Smooth muscle cell of the umbilical artery (primary cell): ENCODE results near the gene CFAP100. TPM values are rescaled to one million over a fixed set of nuclear protein-coding genes. Genes with fewer than 3 reads are reported as not detected.

Experiments
- total RNA-seq: library from RNA; depleted of rRNA; stranded (reverse); fragments of >200 nt; gene quantifications from 2 replicates; pipeline ENCODE4 v1.2.3, GENCODE V29; 2014

Gene CFAP100
- not detected in 2 replicates for total RNA-seq

DNA sequence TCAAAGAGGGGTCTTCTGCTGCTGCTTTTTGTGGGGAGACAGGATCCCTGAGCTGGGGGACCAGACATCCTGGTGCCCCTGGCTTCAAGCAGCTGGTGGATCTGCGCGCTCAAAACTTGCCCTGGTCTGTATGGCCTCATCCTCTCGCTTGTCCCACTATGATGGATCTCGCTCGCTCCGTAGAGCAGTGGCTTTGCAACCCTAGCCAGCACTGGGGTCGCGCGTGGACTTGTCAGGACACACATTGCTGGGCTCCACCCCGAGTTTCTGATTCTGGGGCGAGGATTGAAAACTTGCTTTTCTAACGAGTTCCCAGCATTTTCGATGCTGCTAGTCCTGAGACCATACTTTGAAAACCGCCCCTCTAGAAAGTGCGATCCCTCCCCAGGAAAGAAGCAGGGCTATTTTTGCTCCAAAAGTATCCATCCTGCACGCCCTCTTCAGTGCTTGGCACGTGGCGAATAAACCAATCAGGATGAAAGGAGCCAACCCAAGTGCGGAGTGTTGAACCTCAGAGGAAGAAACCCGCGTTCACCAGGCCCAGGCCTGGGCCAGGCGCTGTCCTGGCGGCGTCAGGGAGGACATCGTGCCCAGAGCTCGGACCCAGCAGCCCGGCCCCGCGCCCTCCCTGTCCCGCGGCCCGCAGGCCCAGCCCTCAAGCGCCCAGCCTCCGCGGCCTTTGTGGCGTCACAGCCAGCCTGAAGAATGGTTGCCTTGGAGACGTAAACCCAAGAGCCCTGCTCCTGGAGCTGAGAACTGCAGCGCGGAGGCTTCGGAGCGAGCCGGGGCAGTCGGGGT lies at the start of gene CFAP100:
TSS of gene CFAP100 (plus strand) at position 731 of the 798 bp plus-strand sequence. CDS start 1,092 bp downstream, outside the sequence.

DNA sequence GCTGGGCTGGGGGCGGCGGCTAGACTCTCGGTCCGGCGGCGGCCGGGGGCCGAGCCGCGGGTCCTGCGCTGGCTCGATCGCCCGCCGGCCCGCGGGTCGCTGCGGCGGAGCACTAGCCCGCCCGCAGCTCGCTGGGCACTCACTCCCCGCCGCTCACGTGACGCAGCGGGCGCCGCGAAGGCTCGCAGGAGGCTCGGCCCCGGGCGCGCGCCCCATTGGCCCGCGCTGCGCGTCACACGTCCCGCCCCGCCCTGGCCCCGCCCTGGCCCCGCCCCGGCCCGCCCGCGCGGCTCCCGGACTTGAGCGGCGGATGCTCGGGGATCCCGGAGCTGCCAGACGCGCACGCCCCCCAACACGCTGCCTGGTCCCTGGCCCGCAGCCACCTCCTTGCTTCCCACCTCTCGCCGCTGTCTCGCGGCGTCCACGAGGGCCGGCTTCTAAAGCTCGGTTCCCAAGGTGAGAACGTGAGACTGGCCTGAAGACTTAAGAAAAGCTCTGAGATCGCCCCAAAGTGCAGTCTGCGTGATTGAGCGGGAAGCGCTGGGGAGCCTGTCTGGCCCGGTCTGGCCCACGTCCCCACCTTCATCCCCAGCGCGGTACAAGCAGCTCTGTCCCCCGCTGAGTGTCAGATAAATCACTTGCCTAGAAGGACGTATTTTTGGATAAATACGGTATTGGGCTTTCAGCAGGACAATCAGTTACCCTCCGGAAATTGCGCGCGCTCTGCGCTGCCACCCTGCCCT lies 37.2 kb upstream of the CFAP100 start, which contains the start of gene KLF15:
TSS of gene KLF15 (minus strand) at position 114 of the 743 bp plus-strand sequence. CDS start 4,486 bp downstream, outside the sequence.

DNA sequence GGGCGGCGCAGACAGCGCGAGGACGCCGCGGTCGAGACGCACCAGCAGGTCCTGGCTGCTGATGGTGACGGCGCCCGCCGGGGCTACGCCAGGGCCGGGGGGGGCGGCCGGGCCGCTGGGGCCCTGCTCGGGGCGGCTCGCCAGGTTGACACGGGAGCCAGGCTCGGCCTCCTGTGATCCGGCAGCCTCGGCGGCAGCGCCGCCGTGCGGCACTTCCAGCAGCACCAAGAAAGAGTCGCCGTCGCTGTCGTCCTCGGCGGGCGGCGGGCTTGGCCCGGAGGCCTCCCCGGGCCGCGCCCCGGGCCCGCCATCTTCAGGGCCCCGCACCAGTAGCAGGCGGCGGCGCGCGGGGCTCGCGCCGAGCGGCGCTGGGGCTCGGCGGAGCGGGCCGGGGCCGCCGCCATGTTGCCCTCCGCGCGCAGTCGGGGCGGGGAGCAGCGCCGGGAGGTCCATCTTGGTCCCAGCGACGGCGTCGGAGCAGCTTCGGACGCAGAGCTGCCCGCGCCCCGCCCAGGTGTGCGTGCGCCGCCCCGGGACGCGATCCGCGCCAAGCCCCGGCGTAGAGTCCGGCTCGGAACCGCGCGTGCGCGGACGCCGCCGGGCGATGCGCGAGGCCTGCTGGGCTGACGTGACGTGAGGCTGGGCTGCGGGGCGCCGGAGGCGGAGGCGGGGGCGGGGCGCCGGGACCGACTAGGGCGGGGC lies 80.9 kb downstream of the CFAP100 start, which contains the start of gene ZXDC:
TSS of gene ZXDC (minus strand) at position 479 of the 702 bp plus-strand sequence. CDS start at position 453, 26 bp downstream.

Other genes with a start within 250 kb of the CFAP100 start
- not detected in 2 replicates for gene ALDH1L1, start 214.3 kb upstream of the CFAP100 start, total RNA-seq
- gene KLF15, start 37.5 kb upstream of the CFAP100 start, total RNA-seq = 0.59 TPM in 1 of 2 replicates, not detected in the other
- gene ZXDC, start 81.0 kb downstream of the CFAP100 start, total RNA-seq = 19.9 and 23.9 TPM in 2 replicates
- gene UROC1, start 122.9 kb downstream of the CFAP100 start, total RNA-seq = not detected in 2 replicates
- gene CHST13, start 129.2 kb downstream of the CFAP100 start, total RNA-seq = not detected in 2 replicates
- gene C3orf22, start 164.0 kb downstream of the CFAP100 start, total RNA-seq = not detected in 2 replicates